ENCODE results near the gene LPCAT3. TPM values are rescaled to one million over a fixed set of nuclear protein-coding genes. Genes with fewer than 3 reads are reported as not detected.

The LPCAT3 gene
- total and polyA plus RNA-seq, 2 of the 4 experiments (the other 2 are of a cell fraction): 7.0 to 18.6 TPM

DNA sequence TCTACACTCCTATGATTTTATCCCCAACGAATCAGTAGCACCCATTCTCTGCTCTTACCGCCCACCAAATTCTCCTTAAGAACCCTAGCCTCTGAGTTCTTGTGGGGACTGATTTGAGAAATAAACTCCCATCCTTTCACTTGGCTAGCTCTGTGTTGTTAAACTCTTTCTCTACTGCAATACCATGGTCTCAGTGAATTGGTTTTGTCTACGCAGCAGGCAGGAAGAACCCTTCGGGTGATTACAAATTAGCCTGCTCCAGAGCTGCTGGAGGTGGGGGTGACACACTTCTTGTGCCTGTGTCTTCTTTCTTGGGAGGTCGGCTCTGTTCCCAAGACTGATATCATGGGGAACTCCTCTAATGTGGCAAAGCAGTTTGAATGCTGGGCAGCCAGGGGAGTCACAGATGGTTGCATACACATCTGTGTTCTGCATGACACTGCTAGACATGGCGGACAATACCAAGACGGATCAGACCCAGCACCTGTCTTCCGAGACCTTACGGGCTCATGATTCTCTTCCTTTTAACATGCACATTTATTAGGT is 40.6 kb upstream of the LPCAT3 start:
- peak overlapping the region; percentile 93 for H2BK120ac ChIP-seq (ENCODE audit: low read depth, low read length)
- dilution Hi-C loops (cut with HindIII; ENCODE audit: low sequenced_read_pairs, unreplicated experiment): no loop called here
- no peaks in the 10 kb centered on the region for H3K9me3 ChIP-seq (ENCODE audit: control insufficient read depth, insufficient read depth, low read length)
- H3K27me3 ChIP-seq (ENCODE audit: control insufficient read depth, insufficient read depth, low read length): peaks cover 9% of the 10 kb centered on the region
- no peak overlapping the region for H2AFZ ChIP-seq (replicated peaks; ENCODE audit: low read length, poor library complexity)
- no peak overlapping the region for H3K23ac ChIP-seq (ENCODE audit: low read depth, low read length)
- in situ Hi-C loops (cut with MboI; ENCODE audit: low sequenced_read_pairs): loop anchor here (25.0 kb wide), 1 partner anchor 578 kb away; no protein-coding TSS in a partner anchor
- WGBS, 2 experiments (ENCODE audit: extremely low coverage in 2 of 2, insufficient read length in 1 of 2): 100% methylated on average over 1 of the region's 9 CpGs; no CpG with 5 or more reads in 1 of the 2 experiments
- no peak overlapping the region; the same call in 2 of the 3 replicates for H2BK15ac ChIP-seq (ENCODE audit: low read depth, low read length)
- H3K4me3 ChIP-seq (ENCODE audit: insufficient read depth, low read depth, low read length): no peak overlapping the region
- H3K18ac ChIP-seq (ENCODE audit: low read depth, low read length): no peak overlapping the region
- DNase-seq (no peak), ATAC-seq (ENCODE audit: low read depth) (no peak)
- no peak overlapping the region for H3K9ac ChIP-seq (ENCODE audit: low read depth, low read length)
- no peak overlapping the region for H3K4me2 ChIP-seq (ENCODE audit: low read depth, low read length)
- no peak overlapping the region for H3K27ac ChIP-seq (ENCODE audit: insufficient read depth, low read length)
- H3K9me1 ChIP-seq (ENCODE audit: insufficient read depth, low read length): peaks cover 9% of the 10 kb centered on the region
- H2AK5ac ChIP-seq (ENCODE audit: low read depth, low read length): peak overlapping the region; percentile 27; the same call in 1 of the 2 replicates
- intact Hi-C loops (cut with micrococcal nuclease): no loop called here
- H3K56ac ChIP-seq (ENCODE audit: extremely low read depth, insufficient read depth, low read length): no peak overlapping the region
- peak overlapping the region; percentile 44 for H3K4ac ChIP-seq (ENCODE audit: low read depth, low read length)
- TF ChIP-seq, protein P1, sequence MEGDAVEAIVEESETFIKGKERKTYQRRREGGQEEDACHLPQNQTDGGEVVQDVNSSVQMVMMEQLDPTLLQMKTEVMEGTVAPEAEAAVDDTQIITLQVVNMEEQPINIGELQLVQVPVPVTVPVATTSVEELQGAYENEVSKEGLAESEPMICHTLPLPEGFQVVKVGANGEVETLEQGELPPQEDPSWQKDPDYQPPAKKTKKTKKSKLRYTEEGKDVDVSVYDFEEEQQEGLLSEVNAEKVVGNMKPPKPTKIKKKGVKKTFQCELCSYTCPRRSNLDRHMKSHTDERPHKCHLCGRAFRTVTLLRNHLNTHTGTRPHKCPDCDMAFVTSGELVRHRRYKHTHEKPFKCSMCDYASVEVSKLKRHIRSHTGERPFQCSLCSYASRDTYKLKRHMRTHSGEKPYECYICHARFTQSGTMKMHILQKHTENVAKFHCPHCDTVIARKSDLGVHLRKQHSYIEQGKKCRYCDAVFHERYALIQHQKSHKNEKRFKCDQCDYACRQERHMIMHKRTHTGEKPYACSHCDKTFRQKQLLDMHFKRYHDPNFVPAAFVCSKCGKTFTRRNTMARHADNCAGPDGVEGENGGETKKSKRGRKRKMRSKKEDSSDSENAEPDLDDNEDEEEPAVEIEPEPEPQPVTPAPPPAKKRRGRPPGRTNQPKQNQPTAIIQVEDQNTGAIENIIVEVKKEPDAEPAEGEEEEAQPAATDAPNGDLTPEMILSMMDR (conservative IDR thresholded peaks at IDR 0.05; ENCODE audit: low read depth, low read length): no peak
- no peak for TF ChIP-seq MXI1 (IDR thresholded peaks at IDR 0.05; ENCODE audit: borderline replicate concordance, low read depth, low read length)
- TF ChIP-seq ELK1 (IDR thresholded peaks at IDR 0.05; ENCODE audit: borderline replicate concordance, low read depth, low read length): no peak
- TF ChIP-seq CEBPB (IDR thresholded peaks at IDR 0.05; ENCODE audit: low read depth, low read length): no peak
- TF ChIP-seq MAFK (IDR thresholded peaks at IDR 0.05; ENCODE audit: low read depth, low read length): no peak
- TF ChIP-seq SMC3 (IDR thresholded peaks at IDR 0.05; ENCODE audit: low read depth, low read length): no peak
- TF ChIP-seq RCOR1 (IDR thresholded peaks at IDR 0.05; ENCODE audit: insufficient replicate concordance, low read length): no peak
- TF ChIP-seq POLR2A (IDR thresholded peaks at IDR 0.05; ENCODE audit: low read depth, low read length): no peak
- TF ChIP-seq NFE2L2 (IDR thresholded peaks at IDR 0.05; ENCODE audit: low read depth, low read length): no peak
- no peak for TF ChIP-seq RAD21 (IDR thresholded peaks at IDR 0.05; ENCODE audit: low read length)
- no peak for TF ChIP-seq RFX5 (IDR thresholded peaks at IDR 0.05; ENCODE audit: low read depth, low read length)
- no peak for TF ChIP-seq MAZ (IDR thresholded peaks at IDR 0.05; ENCODE audit: borderline replicate concordance, low read depth, low read length)
- TF ChIP-seq USF2 (IDR thresholded peaks at IDR 0.05; ENCODE audit: low read depth, low read length): no peak
- TF ChIP-seq BHLHE40 (IDR thresholded peaks at IDR 0.05; ENCODE audit: low read depth, low read length): no peak
- no peak for TF ChIP-seq FOS (IDR thresholded peaks at IDR 0.05; ENCODE audit: low read depth, low read length)
- CTCF ChIA-PET: interaction anchor here (1.4 kb wide), 1 partner anchor 18 kb away, joined by 3 read pairs; no protein-coding TSS in a partner anchor
- no peak overlapping the region for H2BK5ac ChIP-seq (ENCODE audit: low read depth, low read length, poor library complexity, severe bottlenecking)
- peak overlapping the region; percentile 91; the same call in 1 of the 2 replicates for H2BK20ac ChIP-seq (ENCODE audit: low read depth, low read length)
- H4K20me1 ChIP-seq (ENCODE audit: insufficient read depth, low read length): no peaks in the 10 kb centered on the region
- no peak overlapping the region; the same call in 1 of the 2 replicates for H4K91ac ChIP-seq (ENCODE audit: insufficient read depth, low read depth, low read length)
- POLR2A ChIA-PET (ENCODE audit: unreplicated experiment): no interaction called here
- H3K36me3 ChIP-seq (ENCODE audit: control insufficient read depth, insufficient read depth, low read length): peaks cover 8% of the 10 kb centered on the region; the same call in 1 of the 2 replicates
- H3K14ac ChIP-seq (replicated peaks; ENCODE audit: low read depth, low read length): no peak overlapping the region
- no peak overlapping the region for H4K8ac ChIP-seq (ENCODE audit: low read depth in 2 of 2, low read length in 2 of 2)
- H2AK9ac ChIP-seq (replicated peaks; ENCODE audit: low read depth, low read length, poor library complexity): peak overlapping the region; percentile 18
- BruUV-seq (replicated peaks): no TSS peak
- H3K4me1 ChIP-seq (ENCODE audit: control insufficient read depth, insufficient read depth, low read length): peaks cover 7% of the 10 kb centered on the region
- H3K79me1 ChIP-seq (ENCODE audit: low read depth in 1 of 2, low read length in 2 of 2): peaks cover 4 to 10% of the 10 kb centered on the region in 2 experiments; a peak in 3 of 4 replicates
- H4K5ac ChIP-seq (ENCODE audit: low read depth, low read length): no peak overlapping the region; the same call in 1 of the 2 replicates

Data from IMR-90 (cell line).